K562 (cell line): ENCODE measurements around the gene NUP210.

Experiments used
- GABPB1 ChIP-seq: sonication (generic); formaldehyde crosslinking; IDR thresholded peaks from 2 replicates; pipeline ENCODE4 v1.8.0; 2022; ENCODE audit warnings: mild to moderate bottlenecking, missing genetic modification reagents
- GATAD2B ChIP-seq: fragments of 450-650 bp; IDR thresholded peaks from 2 replicates; pipeline ENCODE4 v1.6.1; 2017; ENCODE audit warnings: mild to moderate bottlenecking, borderline replicate concordance
- MAFK ChIP-seq: IDR thresholded peaks from 2 replicates; pipeline ENCODE4 v1.6.1; 2011; ENCODE audit warnings: low read length, improper control_type of control experiment
- NFE2L1 ChIP-seq: fragments of 450-650 bp; IDR thresholded peaks from 2 replicates; pipeline ENCODE4 v1.6.1; 2016; ENCODE audit warnings: missing genetic modification characterization, low read depth, mild to moderate bottlenecking, missing compliant biosample characterization, moderate library complexity, borderline replicate concordance
- REST ChIP-seq, 2 experiments: fragments of 450-650 bp; formaldehyde crosslinking in 1 of 2; IDR thresholded peaks; 2 replicates each; pipeline versions ENCODE4 v1.4.0 to v1.6.1; 2014 to 2020; ENCODE audit warnings: mild to moderate bottlenecking in 2 of 2, borderline replicate concordance in 1 of 2, low read depth in 1 of 2
- ZFX ChIP-seq: sonication (generic); formaldehyde crosslinking; IDR thresholded peaks from 2 replicates; pipeline ENCODE4 v1.8.0; 2022; ENCODE audit warnings: mild to moderate bottlenecking, missing genetic modification reagents, moderate library complexity
- ZKSCAN1 ChIP-seq: fragments of 150-350 bp; IDR thresholded peaks from 2 replicates; pipeline ENCODE4 v1.6.1; 2016; ENCODE audit warnings: low read depth, low read length

- no peak for TF ChIP-seq ZFX (CRISPR knock-in tag)
- no peak for TF ChIP-seq GATAD2B
- TF ChIP-seq ZKSCAN1, result no peak
- TF ChIP-seq REST (IDR thresholded peaks at IDR 0.05; ENCODE audit: borderline replicate concordance), result no peak
- TF ChIP-seq REST (CRISPR knock-in tag; IDR thresholded peaks at IDR 0.05; ENCODE audit: low read depth), result no peak
- no peak for TF ChIP-seq NFE2L1 (tag)
- no peak for TF ChIP-seq MAFK
- TF ChIP-seq GABPB1, result no peak
These were observed 131.1 kb downstream of the NUP210 start for GRCh38 chr3:13288732-13289718.
